ENCODE results near the gene CDH16.

CDH16 gene

GRCh38 chr16:66895999-66896398 lies 22.7 kb downstream of the CDH16 start:
- no peak for TF ChIP-seq EZH2phosphoT487 (IDR thresholded peaks at IDR 0.05; ENCODE audit: low read depth)
- TF ChIP-seq CTCF (IDR thresholded peaks at IDR 0.05; ENCODE audit: low read depth, low read length): no peak
- Histone ChIP-seq H3K36me3 (replicated peaks; ENCODE audit: low read depth, low read length) (no peaks in the 10 kb centered on the region), H3K9me3 (ENCODE audit: insufficient read depth, low read length) (no peaks in the 10 kb centered on the region), H2AFZ (ENCODE audit: low read depth, low read length) (no peak overlapping the region), H3K4me1 (ENCODE audit: low read length) (no peaks in the 10 kb centered on the region), H3K79me2 (ENCODE audit: low read length) (no peaks in the 10 kb centered on the region), H3K27ac (ENCODE audit: low read length) (no peak overlapping the region), H3K4me2 (ENCODE audit: low read length) (no peak overlapping the region), H3K9ac (ENCODE audit: low read length) (no peak overlapping the region), H3K4me3 (ENCODE audit: low read length) (no peak overlapping the region), H4K20me1 (ENCODE audit: insufficient read depth, low read length) (no peaks in the 10 kb centered on the region), H3K27me3 (ENCODE audit: low read depth, low read length) (no peaks in the 10 kb centered on the region)

- no peak overlapping the region for H2AFZ ChIP-seq (ENCODE audit: low read depth, low read length)
- no peaks in the 10 kb centered on the region for H3K27me3 ChIP-seq (ENCODE audit: low read depth, low read length)
- TF ChIP-seq EZH2phosphoT487 (IDR thresholded peaks at IDR 0.05; ENCODE audit: low read depth): no peak
- TF ChIP-seq CTCF (IDR thresholded peaks at IDR 0.05; ENCODE audit: low read depth, low read length): no peak
- H3K27ac ChIP-seq (ENCODE audit: low read length): no peak overlapping the region
- no peak overlapping the region for H3K4me2 ChIP-seq (ENCODE audit: low read length)
- no peaks in the 10 kb centered on the region for H3K9me3 ChIP-seq (ENCODE audit: insufficient read depth, low read length)
- no peak overlapping the region for H3K4me3 ChIP-seq (ENCODE audit: low read length)
- no peaks in the 10 kb centered on the region for H4K20me1 ChIP-seq (ENCODE audit: insufficient read depth, low read length)
- H3K9ac ChIP-seq (ENCODE audit: low read length): no peak overlapping the region
- H3K79me2 ChIP-seq (ENCODE audit: low read length): no peaks in the 10 kb centered on the region
- H3K4me1 ChIP-seq (ENCODE audit: low read length): no peaks in the 10 kb centered on the region
- H3K36me3 ChIP-seq (replicated peaks; ENCODE audit: low read depth, low read length): no peaks in the 10 kb centered on the region
These were observed 23.1 kb downstream of the CDH16 start for GRCh38 chr16:66895689-66895979.

GRCh38 chr16:66894948-66895688 lies 23.6 kb downstream of the CDH16 start:
- Histone ChIP-seq H3K4me1 (ENCODE audit: low read length) (no peaks in the 10 kb centered on the region), H3K79me2 (ENCODE audit: low read length) (no peaks in the 10 kb centered on the region), H3K27ac (ENCODE audit: low read length) (no peak overlapping the region), H3K27me3 (ENCODE audit: low read depth, low read length) (no peaks in the 10 kb centered on the region), H4K20me1 (ENCODE audit: insufficient read depth, low read length) (no peaks in the 10 kb centered on the region), H3K4me2 (ENCODE audit: low read length) (no peak overlapping the region), H3K36me3 (replicated peaks; ENCODE audit: low read depth, low read length) (no peaks in the 10 kb centered on the region), H3K9me3 (ENCODE audit: insufficient read depth, low read length) (no peaks in the 10 kb centered on the region), H2AFZ (ENCODE audit: low read depth, low read length) (no peak overlapping the region), H3K4me3 (ENCODE audit: low read length) (no peak overlapping the region), H3K9ac (ENCODE audit: low read length) (no peak overlapping the region)
- peak; percentile 81 for TF ChIP-seq CTCF (IDR thresholded peaks at IDR 0.05; ENCODE audit: low read depth, low read length)
- TF ChIP-seq EZH2phosphoT487 (IDR thresholded peaks at IDR 0.05; ENCODE audit: low read depth): no peak

- Histone ChIP-seq H2AFZ (ENCODE audit: low read depth, low read length) (no peak overlapping the region), H3K4me1 (ENCODE audit: low read length) (no peaks in the 10 kb centered on the region), H3K27ac (ENCODE audit: low read length) (no peak overlapping the region), H3K4me2 (ENCODE audit: low read length) (no peak overlapping the region), H3K9ac (ENCODE audit: low read length) (no peak overlapping the region), H4K20me1 (ENCODE audit: insufficient read depth, low read length) (no peaks in the 10 kb centered on the region), H3K36me3 (replicated peaks; ENCODE audit: low read depth, low read length) (peaks cover 3% of the 10 kb centered on the region), H3K9me3 (ENCODE audit: insufficient read depth, low read length) (no peaks in the 10 kb centered on the region), H3K4me3 (ENCODE audit: low read length) (no peak overlapping the region), H3K79me2 (ENCODE audit: low read length) (no peaks in the 10 kb centered on the region), H3K27me3 (ENCODE audit: low read depth, low read length) (no peaks in the 10 kb centered on the region)
- no peak for TF ChIP-seq EZH2phosphoT487 (IDR thresholded peaks at IDR 0.05; ENCODE audit: low read depth)
- no peak for TF ChIP-seq CTCF (IDR thresholded peaks at IDR 0.05; ENCODE audit: low read depth, low read length)
These were observed 24.6 kb downstream of the CDH16 start for GRCh38 chr16:66894055-66894454.
